Smooth muscle cell of the brain vasculature (primary cell): ENCODE results near the gene TMEM132C.

Experiments used
- DNase-seq: peaks from one replicate; pipeline ENCODE4 v3.0.0-alpha.2; 2012; ENCODE audit warnings: low read depth, low spot score

Gene TMEM132C

GRCh38 chr12:128705140-128705539, 438.2 kb downstream of the TMEM132C start:
- no peak for DNase-seq

DNA sequence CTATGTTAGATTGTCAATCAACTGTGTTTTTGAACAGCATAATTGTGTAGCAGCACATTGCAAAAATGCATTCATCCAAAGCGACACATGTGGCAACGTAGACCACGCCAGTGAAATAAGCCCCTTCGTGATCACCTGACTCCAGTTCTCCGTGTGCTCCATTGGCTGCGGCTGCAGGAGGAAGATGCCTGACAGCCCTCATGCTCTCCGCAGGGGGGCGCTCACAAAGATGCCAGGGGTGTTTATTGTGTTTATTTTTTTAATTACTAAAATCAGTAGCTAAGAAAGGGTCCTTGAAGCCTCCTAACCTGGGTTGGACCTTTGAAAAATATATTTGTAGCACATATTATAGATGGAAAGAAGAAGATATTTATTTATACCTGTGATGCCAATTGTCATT, 440.5 kb downstream of the TMEM132C start:
- DNase-seq, result no peak

DNA sequence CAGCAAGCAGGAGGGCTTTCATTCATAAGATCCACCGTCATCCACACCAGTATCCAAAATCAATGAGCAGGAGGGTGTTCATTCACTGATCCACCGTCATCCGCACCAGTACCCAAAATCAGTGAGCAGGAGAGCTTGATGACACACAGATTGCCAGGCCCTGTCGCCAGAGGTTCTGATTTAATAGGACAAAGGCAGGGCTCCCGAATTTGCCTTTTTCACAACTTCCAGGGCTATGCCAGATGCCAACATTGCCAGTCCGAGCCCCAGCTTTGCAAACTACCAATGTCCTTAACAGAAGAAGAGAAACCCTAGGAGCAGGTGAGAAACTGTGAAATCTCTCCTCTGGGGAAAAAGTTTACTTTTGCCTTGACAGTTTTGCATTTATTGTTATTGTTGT, 441.8 kb downstream of the TMEM132C start:
- DNase-seq, result no peak

- no peak for DNase-seq
Measured at GRCh38 chr12:128709660-128710059, 442.7 kb downstream of the TMEM132C start.

DNA sequence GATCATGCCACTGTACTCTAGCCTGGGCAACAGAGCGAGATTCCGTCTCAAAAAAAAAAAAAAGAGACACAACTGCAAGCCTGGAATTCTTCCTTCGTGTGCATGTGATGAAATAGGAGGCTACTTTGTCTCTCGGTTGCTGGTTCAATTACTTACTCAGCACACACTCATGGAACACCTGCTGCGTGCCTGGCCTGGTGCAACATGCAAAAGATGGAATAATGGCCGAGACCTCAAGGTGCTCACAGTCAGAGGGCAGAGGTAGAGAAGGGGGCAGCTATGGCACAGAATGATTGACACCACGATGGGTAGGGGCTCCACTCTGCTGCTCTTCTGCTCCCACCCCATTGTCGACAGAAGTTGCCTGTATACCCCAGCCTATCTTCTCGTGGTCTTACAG, 444.5 kb downstream of the TMEM132C start:
- no peak for DNase-seq

GRCh38 chr12:128712622-128713021, 445.7 kb downstream of the TMEM132C start:
- no peak for DNase-seq

GRCh38 chr12:128715485-128715884, 448.5 kb downstream of the TMEM132C start:
- no peak for DNase-seq

GRCh38 chr12:128724468-128725046, 457.6 kb downstream of the TMEM132C start:
- DNase-seq, result no peak

GRCh38 chr12:128726886-128727285, 459.9 kb downstream of the TMEM132C start:
- no peak for DNase-seq

DNA sequence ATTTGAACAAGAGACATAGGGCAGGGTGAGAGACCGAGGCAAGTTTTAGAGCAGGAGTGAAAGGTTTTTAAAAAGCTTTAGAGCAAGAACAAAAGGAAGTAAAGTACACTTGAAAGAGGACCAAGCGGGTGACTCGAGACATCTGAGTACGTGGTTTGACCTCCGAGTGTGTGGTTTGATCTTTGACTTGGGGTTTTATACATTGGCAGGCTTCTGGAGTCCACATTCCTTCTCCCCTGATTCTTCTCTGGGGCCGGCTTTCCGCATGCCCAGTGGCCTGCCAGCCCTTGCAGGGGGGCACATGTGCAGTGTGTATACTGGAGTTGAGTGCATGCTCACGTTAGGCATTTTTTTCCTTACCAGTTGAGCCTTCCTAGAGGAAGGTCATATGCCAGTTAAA, 460.5 kb downstream of the TMEM132C start:
- no peak for DNase-seq

DNA sequence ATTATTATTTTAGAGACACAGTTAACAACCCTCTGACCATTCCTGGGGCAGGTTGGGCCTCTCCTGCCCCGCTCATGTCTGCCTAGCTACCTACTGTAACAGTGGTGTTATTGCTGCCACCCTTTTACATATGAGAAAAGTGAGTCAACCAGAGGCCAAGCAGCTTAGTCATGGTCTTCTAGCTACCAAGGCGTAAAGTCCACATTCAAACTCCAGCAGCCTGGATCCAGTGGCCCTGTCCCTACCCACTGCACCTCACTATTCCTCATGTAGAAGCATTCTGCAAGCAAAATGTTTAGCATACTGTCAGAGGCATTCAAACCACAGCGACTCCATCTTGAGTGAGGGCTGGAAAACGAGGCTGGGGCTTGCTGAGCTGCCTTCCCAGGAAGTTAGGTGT, 461.0 kb downstream of the TMEM132C start:
- DNase-seq, result no peak

- DNase-seq, result no peak
Measured at GRCh38 chr12:128729628-128730121, 462.7 kb downstream of the TMEM132C start.

DNA sequence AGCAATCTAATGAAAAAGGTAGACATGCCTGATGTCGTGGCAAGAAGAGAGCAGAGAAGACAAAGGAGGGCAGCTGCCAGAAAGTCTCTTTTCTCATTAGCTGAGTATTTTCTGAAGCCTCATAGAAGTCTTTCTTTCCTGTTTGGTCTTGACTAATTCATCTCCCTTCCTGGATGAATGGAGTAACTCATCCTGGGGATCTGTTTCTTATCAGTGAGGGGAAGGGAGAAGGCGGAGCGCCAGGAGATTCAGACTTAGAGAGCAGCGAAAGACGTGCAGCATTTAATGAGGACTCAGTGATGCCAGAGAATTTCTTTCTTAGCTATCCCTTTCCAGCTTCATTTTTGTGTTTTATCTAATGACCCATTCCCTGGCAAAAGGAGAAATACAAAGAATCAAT, 467.4 kb downstream of the TMEM132C start:
- no peak for DNase-seq

- DNase-seq, result no peak
Measured at GRCh38 chr12:128737292-128737966, 470.5 kb downstream of the TMEM132C start.

DNA sequence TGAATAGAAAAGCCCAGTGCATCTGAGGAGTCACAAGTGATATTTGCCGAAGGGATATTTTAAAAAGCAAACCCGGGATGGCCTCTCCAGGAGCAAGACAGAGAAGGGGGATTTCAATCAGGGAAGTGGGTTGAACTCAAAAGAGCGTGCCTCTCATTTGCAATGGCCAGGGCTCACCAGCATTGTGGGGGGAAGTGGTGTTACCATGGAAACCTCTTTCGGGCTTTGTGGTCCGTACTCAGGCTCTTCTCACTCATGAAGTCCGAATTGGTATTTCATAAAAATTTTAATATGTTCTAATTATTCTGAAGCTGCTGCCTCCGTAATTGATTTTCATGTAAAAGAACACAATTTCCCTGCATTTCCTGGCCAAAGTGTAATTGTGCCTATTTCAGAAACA, 476.9 kb downstream of the TMEM132C start:
- no peak for DNase-seq

DNA sequence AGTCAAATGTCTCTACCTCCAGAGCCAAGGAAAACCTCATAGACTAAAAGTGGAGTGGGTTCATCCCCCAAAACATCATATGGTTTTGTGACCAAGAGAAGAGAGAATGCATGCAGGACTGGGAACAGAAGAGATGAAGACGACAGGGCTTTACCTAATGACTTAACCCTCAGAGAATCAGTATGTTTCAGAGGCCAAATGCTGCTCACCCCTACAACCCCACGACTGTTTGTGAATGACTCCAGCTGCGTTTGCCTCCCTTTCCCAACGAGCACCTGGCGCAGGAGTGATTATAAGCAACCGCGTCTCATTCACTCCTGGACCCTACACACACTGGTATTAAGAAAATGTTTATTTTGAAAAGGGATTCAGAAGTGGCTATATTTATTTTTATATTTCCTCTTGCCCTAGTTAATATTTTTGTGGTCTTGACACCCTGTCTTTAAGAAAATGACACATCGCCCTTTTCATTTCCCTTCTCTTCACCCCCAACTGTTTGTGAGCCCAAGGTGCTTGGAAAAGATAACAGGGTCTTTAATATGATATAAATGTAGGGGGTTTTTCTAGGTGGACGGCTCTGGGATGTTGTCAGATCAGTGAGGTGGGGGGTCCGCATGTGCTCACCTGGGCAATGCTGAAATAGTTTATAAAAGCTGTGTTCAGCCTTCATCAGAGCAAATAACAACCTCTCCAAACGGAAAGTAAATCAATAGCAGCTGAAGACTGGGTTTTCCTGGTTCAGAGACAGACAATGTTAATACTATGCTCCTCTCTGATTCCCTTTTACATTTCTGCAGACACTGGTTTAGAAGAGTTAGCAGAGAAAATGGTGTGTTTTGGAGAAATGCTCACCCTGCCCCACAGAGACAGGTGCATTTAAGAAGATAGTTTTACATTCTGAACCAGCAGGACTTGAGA, 479.1 kb downstream of the TMEM132C start:
- DNase-seq, result no peak

DNA sequence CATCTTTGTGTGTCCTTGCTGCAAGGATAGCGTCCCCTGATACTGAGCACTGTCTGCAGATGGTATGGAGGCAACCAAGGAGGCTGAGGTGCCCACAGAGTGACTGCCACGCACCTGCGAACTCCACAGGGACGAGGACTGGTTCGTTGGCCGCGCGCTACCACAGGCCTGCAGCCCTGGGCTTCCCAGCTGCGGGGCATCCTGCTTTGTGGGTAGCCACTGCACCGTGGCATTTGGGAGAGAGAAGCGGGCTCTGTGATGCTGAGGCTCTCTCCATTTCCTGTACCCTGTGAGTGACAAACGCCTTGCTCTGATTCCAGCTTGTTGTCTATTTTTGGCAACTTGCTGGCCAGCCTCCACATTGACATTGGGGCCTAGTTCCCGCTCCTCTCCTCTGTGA, 480.5 kb downstream of the TMEM132C start:
- DNase-seq, result no peak

DNA sequence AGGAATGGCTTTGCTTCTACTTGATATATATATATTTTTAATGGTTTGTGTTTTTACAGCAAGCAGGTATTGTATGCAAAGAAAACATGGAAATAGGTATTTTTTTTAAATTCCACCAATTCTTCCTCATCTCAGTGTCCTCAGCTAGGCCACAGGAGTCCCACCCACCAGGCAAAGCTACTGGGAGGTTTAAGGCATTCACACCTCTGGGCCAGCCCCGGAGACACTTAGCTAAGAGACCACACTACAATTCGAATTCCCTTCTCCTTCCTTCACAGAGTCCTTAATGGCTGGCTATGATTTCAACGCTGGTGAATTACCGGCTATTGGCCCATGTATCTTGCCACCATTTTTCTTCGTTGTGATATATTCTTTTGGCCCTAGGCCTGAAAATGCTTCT, 485.4 kb downstream of the TMEM132C start:
- no peak for DNase-seq

DNA sequence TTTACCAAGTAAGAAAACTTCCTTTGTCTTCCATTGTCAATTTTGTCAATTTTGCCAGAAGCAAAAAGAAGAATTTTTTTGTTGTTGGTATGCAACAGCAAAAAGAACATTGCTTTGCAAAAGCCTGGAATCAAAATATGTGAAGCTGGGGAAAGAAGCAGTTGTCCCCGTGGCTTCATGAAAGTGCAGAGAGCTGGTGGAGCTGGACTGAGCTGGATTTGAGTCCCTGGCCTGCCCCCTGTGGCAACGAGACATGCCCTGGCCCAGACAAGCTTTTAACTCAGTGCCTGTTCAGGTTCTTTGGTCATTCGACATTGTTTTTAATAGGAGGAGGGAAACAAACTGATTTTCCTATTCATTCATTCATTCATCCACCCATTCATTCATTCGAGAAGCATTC, 486.5 kb downstream of the TMEM132C start:
- DNase-seq, result no peak

- DNase-seq, result no peak
Measured at GRCh38 chr12:128754275-128754674, 487.3 kb downstream of the TMEM132C start.

DNA sequence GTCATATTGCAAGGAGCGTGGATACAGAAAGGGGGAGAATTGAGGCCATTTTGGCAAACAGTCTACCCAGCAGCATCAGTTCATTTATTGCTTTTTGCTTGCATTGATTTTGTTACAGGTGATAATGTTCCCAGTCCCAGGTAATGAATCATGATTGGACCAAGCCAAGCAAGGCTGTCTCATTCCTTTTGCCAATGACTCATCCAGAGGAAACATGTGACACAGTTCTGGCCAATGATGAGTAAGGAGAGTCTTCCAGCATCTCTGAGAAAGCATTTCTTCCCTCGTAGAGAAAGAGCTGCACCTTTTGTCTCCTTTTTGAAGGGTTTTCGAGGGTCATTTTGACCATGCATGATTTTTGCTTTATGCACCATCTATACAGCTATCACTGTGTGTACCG, 488.6 kb downstream of the TMEM132C start:
- DNase-seq, result no peak
